Colonic mucosa (tissue), 4 donors: Measurements from ENCODE around the gene MRRF. TPM values are rescaled to one million over a fixed set of nuclear protein-coding genes. Genes with fewer than 3 reads are reported as not detected.

Source experiments
- DNase-seq: peaks from one replicate; pipeline ENCODE4 v3.0.0-alpha.2; 2020
- H3K27ac ChIP-seq: fragments of 200-600 bp; one replicate; pipeline ENCODE4 v1.8.0; 2021
- H3K27me3 ChIP-seq: fragments of 200-600 bp; one replicate; pipeline ENCODE4 v1.8.0; 2021
- H3K36me3 ChIP-seq: fragments of 200-600 bp; one replicate; pipeline ENCODE4 v1.8.0; 2021
- H3K4me1 ChIP-seq: fragments of 200-600 bp; one replicate; pipeline ENCODE4 v1.8.0; 2021; ENCODE audit warnings: mild to moderate bottlenecking
- H3K4me3 ChIP-seq: fragments of 200-600 bp; one replicate; pipeline ENCODE4 v1.8.0; 2021
- H3K9ac ChIP-seq, 2 donors: one replicate each; pipeline ENCODE4 v1.7.0; 2013; ENCODE audit warnings: control low read depth in 2 of 2, low read depth in 2 of 2, low read length in 2 of 2
- H3K9me3 ChIP-seq: fragments of 200-600 bp; one replicate; pipeline ENCODE4 v1.8.0; 2021
- CTCF ChIP-seq: fragments of 200-600 bp; IDR thresholded peaks from one replicate; pipeline ENCODE4 v1.8.0; 2022; ENCODE audit warnings: antibody characterized with exemption, mild to moderate bottlenecking
- intact Hi-C: fragments of 100-400 bp; cut with DNase I; formaldehyde crosslinking; loops from one replicate; pipeline ENCODE4 v1.14.1; 2022
- total RNA-seq, 2 donors: library from RNA; stranded (reverse); fragmentation: NEBNext Ultra II Directional in 1 of 2; extraction: Animal tissue kit (Norgen Biotek cat#: 25700) in 1 of 2; gene quantifications; one replicate each; pipeline ENCODE4 v1.2.1, GENCODE V29; 2021
- donor health status: healthy.
- donor health status: DM: no; HTN: no; CAD: no.
- donor health status: DM: no; HTN: no; CAD: no.

The MRRF gene
- total RNA-seq, 2 donors from 2014 or later: 53.3 to 70.8 TPM

DNA sequence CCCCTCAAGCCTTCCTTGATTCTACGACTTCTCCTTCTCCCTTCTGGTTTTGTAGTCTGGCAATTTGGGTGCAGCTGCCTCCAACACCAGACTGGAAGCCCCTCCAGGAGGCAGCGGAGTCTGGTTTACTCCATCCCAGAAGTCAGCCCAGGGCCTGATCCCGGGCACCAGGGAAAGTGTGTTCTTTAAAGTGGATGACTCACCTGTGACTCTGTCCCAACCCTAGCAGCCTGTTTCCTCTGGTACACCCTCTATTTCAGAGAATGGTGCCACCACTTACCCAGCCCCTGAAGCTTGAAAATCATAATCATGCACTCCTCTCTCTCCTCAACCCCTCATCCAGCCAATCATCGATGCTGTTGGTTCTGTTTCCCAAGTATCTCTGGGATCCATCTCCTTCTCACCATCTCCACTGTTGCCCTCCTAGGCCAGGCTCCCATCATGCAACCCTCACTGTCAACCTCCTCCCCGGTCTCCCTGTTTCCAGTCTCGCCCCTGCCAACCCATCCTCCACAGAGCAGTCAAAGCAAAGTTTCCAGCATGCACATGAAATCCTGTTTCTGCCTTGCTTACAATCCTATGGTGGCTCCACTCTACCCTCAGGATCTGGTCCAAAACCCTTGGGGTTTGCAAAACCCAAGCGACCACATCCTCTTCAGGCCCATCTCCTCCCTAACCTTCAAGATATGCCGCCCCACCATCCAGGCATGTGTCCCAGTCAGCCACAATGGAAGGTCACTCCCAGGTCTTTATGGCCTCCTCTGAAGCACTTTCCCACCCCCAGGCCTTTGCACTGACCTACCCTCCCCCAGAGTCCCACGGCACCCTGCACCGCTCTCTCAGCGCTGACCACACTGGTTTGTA, 46.4 kb upstream of the MRRF start:
- Histone ChIP-seq H3K4me3 (no peak overlapping the region), H3K9ac (no peak overlapping the region), H3K36me3 (no peaks in the 10 kb centered on the region), H3K27me3 (peaks cover 86% of the 10 kb centered on the region), H3K9me3 (no peaks in the 10 kb centered on the region), H3K4me1 (peaks cover 11% of the 10 kb centered on the region), H3K27ac (no peak overlapping the region)
- DNase-seq: no peak
- intact Hi-C loops: no loop called here
- no peak for TF ChIP-seq CTCF

DNA sequence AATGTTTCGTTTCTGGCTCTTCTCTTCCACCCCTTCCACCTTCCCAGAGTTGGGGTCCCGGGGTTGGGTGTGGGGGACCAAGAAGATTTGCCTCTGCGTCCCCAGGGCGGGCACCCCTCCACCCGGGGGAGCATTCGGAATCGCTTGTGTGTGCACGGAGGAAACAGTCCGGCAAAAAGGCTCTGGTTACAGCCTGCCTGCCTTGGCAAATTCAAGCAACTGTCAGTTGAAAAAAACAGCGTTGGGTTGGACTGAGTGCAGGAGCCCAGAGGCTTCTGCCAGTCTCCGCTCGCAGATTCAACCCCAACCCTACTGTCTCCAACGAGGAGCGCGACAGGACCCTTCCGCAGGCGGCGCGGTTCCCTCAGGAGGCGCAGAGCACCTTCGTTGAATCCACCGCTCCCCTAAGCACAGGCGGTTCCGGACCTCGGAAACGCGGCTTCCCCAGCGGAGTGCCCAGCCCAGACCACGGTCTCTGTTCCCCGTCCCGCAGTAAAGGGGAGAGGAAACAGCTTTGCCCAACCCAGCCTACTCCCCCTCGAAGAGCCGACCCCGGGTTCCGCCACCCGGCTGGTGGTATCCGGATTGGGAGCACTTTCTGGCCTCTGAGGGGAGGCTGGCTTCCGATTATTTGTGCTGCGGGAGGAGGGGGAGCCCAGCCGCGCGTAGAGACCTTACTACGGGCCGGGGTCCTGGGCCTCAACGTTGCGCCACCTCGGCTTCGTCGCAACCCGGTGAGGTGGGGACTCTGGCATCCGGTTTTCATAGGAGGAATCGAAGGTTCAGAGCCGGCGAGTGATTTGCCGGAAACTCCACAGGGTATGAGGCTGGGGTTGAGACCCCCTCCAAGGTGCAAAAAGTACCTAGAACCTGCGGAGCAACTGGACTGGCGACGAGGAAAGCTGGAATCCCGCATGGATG, 45.5 kb upstream of the MRRF start:
- no peak overlapping the region for H3K27ac ChIP-seq
- H3K27me3 ChIP-seq: peaks cover 84% of the 10 kb centered on the region
- no peak overlapping the region for H3K9ac ChIP-seq
- H3K36me3 ChIP-seq: no peaks in the 10 kb centered on the region
- H3K4me1 ChIP-seq: peaks cover 4% of the 10 kb centered on the region
- intact Hi-C loops: no loop called here
- TF ChIP-seq CTCF: no peak
- H3K4me3 ChIP-seq: no peak overlapping the region
- no peak for DNase-seq
- no peaks in the 10 kb centered on the region for H3K9me3 ChIP-seq

DNA sequence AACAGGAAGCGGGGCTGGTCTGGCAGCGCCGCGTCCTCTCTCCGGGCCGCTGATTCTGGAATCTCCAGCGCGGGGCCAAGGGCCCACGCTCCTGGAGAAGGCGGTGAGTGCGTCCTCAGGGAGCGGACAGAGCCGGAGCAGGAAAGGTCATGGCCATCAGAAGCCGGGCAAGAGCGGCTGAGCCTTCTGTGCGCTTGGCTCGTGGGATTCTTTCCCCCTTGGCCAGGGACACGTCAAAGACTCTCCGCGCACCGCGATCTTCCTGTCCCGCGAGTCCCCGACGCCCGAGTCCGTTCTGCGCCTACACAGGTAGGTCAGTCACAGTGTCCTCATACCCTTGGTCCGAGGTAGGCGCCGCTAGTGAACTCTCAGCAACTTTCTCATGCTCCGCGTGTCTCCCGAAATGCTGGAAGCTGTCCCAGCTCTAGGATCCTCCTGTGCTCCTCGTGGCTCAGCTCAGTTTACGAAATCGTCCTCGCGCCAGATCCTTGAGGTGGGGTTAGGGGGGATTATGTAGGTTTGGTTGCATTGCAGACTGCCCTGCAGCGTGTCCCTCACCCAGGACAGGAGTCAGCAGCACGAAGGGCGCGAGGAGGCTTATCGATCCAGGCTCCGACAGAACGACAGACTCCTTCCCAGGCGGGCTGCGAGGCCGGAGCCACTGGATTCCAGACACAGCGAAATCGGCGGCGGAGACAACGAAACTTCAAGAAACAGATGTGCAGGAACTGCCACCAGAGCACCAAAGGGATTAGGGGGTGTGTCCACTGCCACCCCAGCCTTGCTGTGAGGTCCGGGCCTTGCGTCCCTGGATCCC, 44.6 kb upstream of the MRRF start:
- Histone ChIP-seq H3K27ac (no peak overlapping the region), H3K9me3 (no peaks in the 10 kb centered on the region), H3K36me3 (no peaks in the 10 kb centered on the region), H3K4me3 (no peak overlapping the region), H3K4me1 (peaks cover 4% of the 10 kb centered on the region), H3K27me3 (peaks cover 84% of the 10 kb centered on the region), H3K9ac (no peak overlapping the region)
- intact Hi-C loops: no loop called here
- no peak for DNase-seq
- no peak for TF ChIP-seq CTCF

DNA sequence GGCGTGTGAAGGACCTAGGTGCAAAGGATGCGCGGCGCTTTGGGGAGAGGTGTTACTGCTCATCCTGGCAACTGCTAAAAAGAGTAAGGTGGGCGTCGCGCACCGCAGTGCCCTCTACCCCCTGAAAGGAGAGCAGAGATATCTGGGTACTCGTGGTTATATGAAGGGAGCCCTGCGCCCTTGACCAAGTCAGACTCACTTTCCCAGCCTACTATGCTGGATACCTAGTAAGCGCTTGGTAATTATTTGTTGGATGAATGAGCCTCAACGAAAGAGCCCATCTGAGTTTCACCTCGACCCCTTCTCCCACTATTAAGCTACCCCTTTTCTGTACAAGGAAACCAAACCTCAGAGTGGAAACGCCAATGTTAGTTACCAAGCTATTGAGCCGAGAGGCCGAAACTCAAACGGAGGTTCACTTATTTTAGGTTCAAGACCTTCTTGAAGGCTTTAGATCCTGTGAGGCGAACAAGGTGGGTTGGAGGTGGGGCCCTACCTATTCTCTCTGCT, 44.0 kb upstream of the MRRF start:
- H3K4me3 ChIP-seq: no peak overlapping the region
- DNase-seq: no peak
- intact Hi-C loops: no loop called here
- peaks cover 85% of the 10 kb centered on the region for H3K27me3 ChIP-seq
- no peak overlapping the region for H3K27ac ChIP-seq
- TF ChIP-seq CTCF: no peak
- no peaks in the 10 kb centered on the region for H3K9me3 ChIP-seq
- H3K9ac ChIP-seq: no peak overlapping the region
- no peaks in the 10 kb centered on the region for H3K36me3 ChIP-seq
- peaks cover 4% of the 10 kb centered on the region for H3K4me1 ChIP-seq
